Measurements from ENCODE around the gene SPTBN2. TPM values are rescaled to one million over a fixed set of nuclear protein-coding genes. Genes with fewer than 3 reads are reported as not detected.

SPTBN2 gene
- polyA plus RNA-seq, 2 of the 4 experiments (the other 2 are of a cell fraction) = 4.4 to 9.9 TPM

- Histone ChIP-seq H3K4me2 (no peak overlapping the region), H3K4me1 (0 out of 3 replicates have a peak, but pooled peaks cover 5% of the 10 kb centered on the region), H3K27ac (no peak overlapping the region), H3K9me3 (no peaks in the 10 kb centered on the region), H3K4me3 (no peak overlapping the region)
- WGBS (ENCODE audit: missing lambda C conversion rate) = 90% methylated on average over 5 of the region's 5 CpGs
- FAIRE-seq = no peak
- DNase-seq (ENCODE audit: low read depth in 1 of 2, low spot score in 1 of 2) = no peak
- TF ChIP-seq, protein P1, sequence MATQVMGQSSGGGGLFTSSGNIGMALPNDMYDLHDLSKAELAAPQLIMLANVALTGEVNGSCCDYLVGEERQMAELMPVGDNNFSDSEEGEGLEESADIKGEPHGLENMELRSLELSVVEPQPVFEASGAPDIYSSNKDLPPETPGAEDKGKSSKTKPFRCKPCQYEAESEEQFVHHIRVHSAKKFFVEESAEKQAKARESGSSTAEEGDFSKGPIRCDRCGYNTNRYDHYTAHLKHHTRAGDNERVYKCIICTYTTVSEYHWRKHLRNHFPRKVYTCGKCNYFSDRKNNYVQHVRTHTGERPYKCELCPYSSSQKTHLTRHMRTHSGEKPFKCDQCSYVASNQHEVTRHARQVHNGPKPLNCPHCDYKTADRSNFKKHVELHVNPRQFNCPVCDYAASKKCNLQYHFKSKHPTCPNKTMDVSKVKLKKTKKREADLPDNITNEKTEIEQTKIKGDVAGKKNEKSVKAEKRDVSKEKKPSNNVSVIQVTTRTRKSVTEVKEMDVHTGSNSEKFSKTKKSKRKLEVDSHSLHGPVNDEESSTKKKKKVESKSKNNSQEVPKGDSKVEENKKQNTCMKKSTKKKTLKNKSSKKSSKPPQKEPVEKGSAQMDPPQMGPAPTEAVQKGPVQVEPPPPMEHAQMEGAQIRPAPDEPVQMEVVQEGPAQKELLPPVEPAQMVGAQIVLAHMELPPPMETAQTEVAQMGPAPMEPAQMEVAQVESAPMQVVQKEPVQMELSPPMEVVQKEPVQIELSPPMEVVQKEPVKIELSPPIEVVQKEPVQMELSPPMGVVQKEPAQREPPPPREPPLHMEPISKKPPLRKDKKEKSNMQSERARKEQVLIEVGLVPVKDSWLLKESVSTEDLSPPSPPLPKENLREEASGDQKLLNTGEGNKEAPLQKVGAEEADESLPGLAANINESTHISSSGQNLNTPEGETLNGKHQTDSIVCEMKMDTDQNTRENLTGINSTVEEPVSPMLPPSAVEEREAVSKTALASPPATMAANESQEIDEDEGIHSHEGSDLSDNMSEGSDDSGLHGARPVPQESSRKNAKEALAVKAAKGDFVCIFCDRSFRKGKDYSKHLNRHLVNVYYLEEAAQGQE (IDR thresholded peaks at IDR 0.05) = no peak
- TF ChIP-seq POLR2AphosphoS2 (conservative IDR thresholded peaks at IDR 0.05; ENCODE audit: low read length) (peak; percentile 68; the same call in 1 of the 2 replicates), CBX8 (IDR thresholded peaks at IDR 0.05) (no peak), ZNF302 (CRISPR knock-in tag; IDR thresholded peaks at IDR 0.05) (no peak), HOXA7 (CRISPR knock-in tag; IDR thresholded peaks at IDR 0.05) (no peak), MAX (IDR thresholded peaks at IDR 0.05) (no peak), ESRRA (IDR thresholded peaks at IDR 0.05; ENCODE audit: borderline replicate concordance, low read length) (no peak), HDAC2 (IDR thresholded peaks at IDR 0.05) (no peak), NR3C1 (IDR thresholded peaks at IDR 0.05) (no peak)
- ATAC-seq = no peak
- ChIA-PET CTCF (interaction anchor here (1.9 to 2.5 kb wide), 2 partner anchors 13 to 19 kb away, joined by 6 to 12 read pairs; partner anchors contain the start of gene RBM4), POLR2A (interaction anchor here (1.1 to 5.3 kb wide), 3 partner anchors 9 to 33 kb away, joined by 3 to 31 read pairs (median 7); partner anchors contain the start of genes RBM14 and RBM4)
Observed at GRCh38 chr11:66649903-66650302, 79.1 kb downstream of the SPTBN2 start.

GRCh38 chr11:66646828-66647227 is 82.2 kb downstream of the SPTBN2 start:
- ChIA-PET POLR2A (interaction anchor here (5.3 kb wide), 1 partner anchor 9 kb away, joined by 31 read pairs; the partner anchor contains the start of gene RBM4), CTCF (interaction anchor here (3.2 kb wide), 1 partner anchor 14 kb away, joined by 11 read pairs; no protein-coding TSS in a partner anchor)
- no peak for TF ChIP-seq HMGXB4 (CRISPR knock-in tag; IDR thresholded peaks at IDR 0.05; ENCODE audit: borderline replicate concordance)
- TF ChIP-seq JUNB (IDR thresholded peaks at IDR 0.05) = no peak
- TF ChIP-seq POLR2A (IDR thresholded peaks at IDR 0.05; ENCODE audit: low read length) = no peak
- no peak for TF ChIP-seq BHLHE40 (IDR thresholded peaks at IDR 0.05; ENCODE audit: low read depth, low read length)
- no peak for TF ChIP-seq HDAC2 (IDR thresholded peaks at IDR 0.05)
- no peak for TF ChIP-seq NR3C1 (IDR thresholded peaks at IDR 0.05)
- TF ChIP-seq, protein P2, sequence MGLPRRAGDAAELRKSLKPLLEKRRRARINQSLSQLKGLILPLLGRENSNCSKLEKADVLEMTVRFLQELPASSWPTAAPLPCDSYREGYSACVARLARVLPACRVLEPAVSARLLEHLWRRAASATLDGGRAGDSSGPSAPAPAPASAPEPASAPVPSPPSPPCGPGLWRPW (IDR thresholded peaks at IDR 0.05) = no peak
- TF ChIP-seq RARB (CRISPR knock-in tag; IDR thresholded peaks at IDR 0.05) = no peak
- TF ChIP-seq RNF2 (IDR thresholded peaks at IDR 0.05; ENCODE audit: borderline replicate concordance, low read depth) = no peak
- no peak for TF ChIP-seq PHF8 (IDR thresholded peaks at IDR 0.05; ENCODE audit: borderline replicate concordance, low read depth)
- no peak overlapping the region for H3K27ac ChIP-seq
- WGBS (ENCODE audit: missing lambda C conversion rate) = 96% methylated on average over 4 of the region's 4 CpGs
- ATAC-seq (no peak), FAIRE-seq (no peak), DNase-seq (ENCODE audit: low read depth in 1 of 2, low spot score in 1 of 2) (no peak)
- no peak overlapping the region for H3K4me2 ChIP-seq
- H3K4me3 ChIP-seq = no peak overlapping the region
- no peaks in the 10 kb centered on the region for H3K9me3 ChIP-seq
- H3K4me1 ChIP-seq = peaks cover 26% of the 10 kb centered on the region
